Measurements from ENCODE around the gene ZSCAN9.

The ZSCAN9 gene

DNA sequence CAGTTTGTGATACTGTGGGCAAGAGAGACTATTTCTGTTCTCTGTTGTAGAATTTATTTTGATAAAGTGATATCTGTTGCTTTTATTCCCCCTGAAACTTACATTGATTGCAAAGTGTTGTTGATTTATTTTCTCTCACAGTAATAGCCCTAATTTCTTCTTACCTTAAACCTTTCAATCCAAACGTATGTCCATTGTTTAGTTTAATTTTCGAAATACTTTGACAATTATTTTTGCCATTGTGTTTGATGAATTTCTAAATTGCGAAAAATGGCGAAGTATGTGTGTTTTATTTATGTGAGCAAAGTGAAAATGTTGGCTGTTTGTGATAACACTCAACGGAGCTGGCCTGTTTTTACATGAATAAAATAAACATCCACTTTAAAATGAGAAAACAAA, 41.5 kb downstream of the ZSCAN9 start:
- no peak for DNase-seq (ENCODE audit: low read depth in 3 of 3, low spot score in 1 of 3)

DNA sequence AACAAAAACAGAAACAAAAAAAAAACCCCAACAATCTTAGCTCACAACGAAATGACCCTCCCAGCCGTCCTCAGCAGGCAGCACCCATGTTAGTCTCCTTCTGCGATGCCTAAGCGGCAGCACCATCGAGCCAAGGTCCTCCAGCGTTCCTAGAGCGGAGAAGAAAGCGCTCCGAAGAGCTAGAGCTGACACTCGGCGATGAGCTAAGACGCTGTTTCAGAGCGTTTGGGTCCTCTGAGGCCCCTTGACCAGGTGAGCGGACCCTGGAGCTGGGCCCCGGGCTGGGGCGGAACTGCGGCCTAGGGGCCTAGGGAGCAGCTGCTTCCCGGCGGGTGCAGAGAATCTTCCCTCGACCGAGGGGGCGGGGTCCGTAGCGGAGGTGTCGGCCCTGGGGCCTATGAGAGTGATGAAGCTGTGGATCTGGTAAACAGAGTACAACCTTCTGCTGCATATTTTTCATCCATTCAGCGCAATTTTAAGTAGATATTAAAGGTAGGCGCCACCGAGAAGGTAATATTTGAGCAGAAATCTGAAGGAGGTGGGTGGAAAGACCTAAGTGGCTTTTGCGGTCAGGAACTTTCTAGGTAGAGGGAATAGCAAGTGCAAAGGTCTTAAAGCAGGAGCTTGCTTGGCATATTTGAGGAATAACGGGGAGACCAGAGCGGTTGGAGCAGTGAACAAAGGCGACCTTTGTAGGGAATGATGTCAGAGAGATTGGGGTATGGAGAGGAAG, 42.1 kb downstream of the ZSCAN9 start, which contains the start of gene ZSCAN26:
ZSCAN26 (plus strand) TSS at position 182 of the 733 bp plus-strand sequence. CDS start 4,777 bp downstream, outside the sequence.
- peak; percentile 65 to 80 (median 66) for DNase-seq (ENCODE audit: low read depth in 3 of 3, low spot score in 1 of 3)

- no peak for DNase-seq (ENCODE audit: low read depth in 3 of 3, low spot score in 1 of 3)
Measured at GRCh38 chr6:28267695-28268059, 42.6 kb downstream of the ZSCAN9 start.

GRCh38 chr6:28269492-28269891, 44.4 kb downstream of the ZSCAN9 start:
- DNase-seq (ENCODE audit: low read depth in 3 of 3, low spot score in 1 of 3) = no peak

- no peak for DNase-seq (ENCODE audit: low read depth in 3 of 3, low spot score in 1 of 3)
Measured at GRCh38 chr6:28274888-28275287, 49.8 kb downstream of the ZSCAN9 start.

GRCh38 chr6:28277746-28278145, 52.7 kb downstream of the ZSCAN9 start:
- no peak for DNase-seq (ENCODE audit: low read depth in 3 of 3, low spot score in 1 of 3)

- DNase-seq (ENCODE audit: low read depth in 3 of 3, low spot score in 1 of 3) = no peak
Measured at GRCh38 chr6:28280595-28281287, 55.7 kb downstream of the ZSCAN9 start.

DNA sequence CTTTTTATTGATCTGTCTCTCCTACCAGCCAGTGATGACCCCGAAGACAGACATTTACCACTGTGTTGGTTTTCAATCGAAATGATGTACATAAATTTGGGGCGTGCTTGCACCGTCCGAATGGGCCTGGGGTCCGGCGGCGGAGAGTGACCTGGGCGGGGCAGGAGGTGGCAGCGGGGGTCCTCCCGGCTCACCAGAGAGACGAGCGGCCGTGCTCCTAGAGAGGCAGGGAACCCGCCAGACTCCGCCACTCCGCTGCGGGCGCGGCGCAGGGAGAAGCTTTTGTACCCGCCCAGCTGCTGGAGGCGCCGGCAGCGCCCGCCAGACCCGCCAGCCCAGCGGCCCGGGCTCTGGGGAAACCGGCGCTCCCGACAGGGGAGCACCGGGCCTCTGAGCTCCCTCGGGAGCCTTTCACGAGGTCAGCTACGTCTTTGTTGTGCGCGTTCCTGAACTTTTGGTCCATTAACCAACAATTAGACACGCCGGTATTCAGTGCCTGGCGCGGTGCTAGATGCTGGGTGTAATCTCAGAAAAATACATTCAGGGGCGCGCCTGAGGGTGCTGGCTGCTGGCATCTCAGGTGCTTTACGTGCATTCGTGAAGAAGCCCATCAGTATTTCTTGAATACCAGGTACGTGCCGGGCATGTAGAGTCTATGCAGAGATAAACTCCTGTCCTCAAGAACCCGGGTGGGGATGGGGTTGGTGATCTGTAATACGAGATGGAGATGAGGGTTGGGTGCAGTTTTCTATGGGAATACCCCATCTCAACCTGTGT, 56.4 kb downstream of the ZSCAN9 start, which contains the start of gene PGBD1:
PGBD1 (plus strand) TSS at position 285 of the 777 bp plus-strand sequence. CDS start 2,242 bp downstream, outside the sequence.
- peak in 1 of 3 donors; percentile 35 for DNase-seq (ENCODE audit: low read depth in 3 of 3, low spot score in 1 of 3)

DNA sequence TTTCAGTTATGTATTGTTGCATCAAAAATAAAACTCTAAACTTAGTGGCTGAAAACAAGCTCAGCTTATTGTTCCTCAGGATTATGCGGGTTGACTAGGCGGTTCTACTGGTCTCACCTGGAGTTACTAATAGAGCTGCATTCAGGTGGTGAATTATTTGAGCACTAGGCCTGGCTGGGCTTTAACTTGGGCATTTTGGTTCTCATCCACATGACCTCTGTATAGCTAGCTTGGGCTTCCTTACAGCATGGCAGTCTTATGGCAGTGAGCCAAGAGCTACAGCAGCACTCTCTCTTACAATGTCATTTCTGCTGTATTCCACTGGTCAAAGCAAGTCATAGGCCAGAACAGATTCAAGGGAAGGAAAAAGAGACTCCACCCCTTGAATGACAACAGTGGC, 57.9 kb downstream of the ZSCAN9 start:
- DNase-seq (ENCODE audit: low read depth in 3 of 3, low spot score in 1 of 3) = no peak

Measured in stimulated activated CD4-positive, alpha-beta T cell treated with anti-CD3 and anti-CD28 coated beads, TNF-alpha, amount 100 ng/mL, for 1 hour (primary cell).